Measurements from ENCODE around the gene GLMP. TPM values are rescaled to one million over a fixed set of nuclear protein-coding genes. Genes with fewer than 3 reads are reported as not detected.

GLMP gene
- total and polyA plus RNA-seq, 2 of the 13 experiments (the other 11 are each of a cell fraction or from before 2014, with no cell fraction given), result 44.6 to 75.8 TPM

- TF ChIP-seq CHCHD3 (CRISPR knock-in tag; IDR thresholded peaks at IDR 0.05), result no peak
- TF ChIP-seq SKI (IDR thresholded peaks at IDR 0.05; ENCODE audit: partially characterized antibody), result peak; percentile 16
- TF ChIP-seq JUND (CRISPR knock-in tag; IDR thresholded peaks at IDR 0.05), result no peak
- TF ChIP-seq ZBTB7B (CRISPR knock-in tag; IDR thresholded peaks at IDR 0.05), result 0 out of 2 replicates have a peak, but pooled peaks have one; percentile 71
- TF ChIP-seq ZNF549 (CRISPR knock-in tag; IDR thresholded peaks at IDR 0.05), result no peak
- no peak; the same call in none of the 2 replicates for TF ChIP-seq GATAD2A (CRISPR knock-in tag; IDR thresholded peaks at IDR 0.05)
- no peak for TF ChIP-seq TRIM22 (IDR thresholded peaks at IDR 0.05)
- no peak for TF ChIP-seq TCF7 (IDR thresholded peaks at IDR 0.05; ENCODE audit: low read depth)
- TF ChIP-seq KDM4B (CRISPR knock-in tag; IDR thresholded peaks at IDR 0.05), result no peak
- TF ChIP-seq HNRNPL (IDR thresholded peaks at IDR 0.05; ENCODE audit: low read depth, low read length), result no peak
- no peak for TF ChIP-seq BRD4 (CRISPR knock-in tag; IDR thresholded peaks at IDR 0.05)
- TF ChIP-seq, protein P1, sequence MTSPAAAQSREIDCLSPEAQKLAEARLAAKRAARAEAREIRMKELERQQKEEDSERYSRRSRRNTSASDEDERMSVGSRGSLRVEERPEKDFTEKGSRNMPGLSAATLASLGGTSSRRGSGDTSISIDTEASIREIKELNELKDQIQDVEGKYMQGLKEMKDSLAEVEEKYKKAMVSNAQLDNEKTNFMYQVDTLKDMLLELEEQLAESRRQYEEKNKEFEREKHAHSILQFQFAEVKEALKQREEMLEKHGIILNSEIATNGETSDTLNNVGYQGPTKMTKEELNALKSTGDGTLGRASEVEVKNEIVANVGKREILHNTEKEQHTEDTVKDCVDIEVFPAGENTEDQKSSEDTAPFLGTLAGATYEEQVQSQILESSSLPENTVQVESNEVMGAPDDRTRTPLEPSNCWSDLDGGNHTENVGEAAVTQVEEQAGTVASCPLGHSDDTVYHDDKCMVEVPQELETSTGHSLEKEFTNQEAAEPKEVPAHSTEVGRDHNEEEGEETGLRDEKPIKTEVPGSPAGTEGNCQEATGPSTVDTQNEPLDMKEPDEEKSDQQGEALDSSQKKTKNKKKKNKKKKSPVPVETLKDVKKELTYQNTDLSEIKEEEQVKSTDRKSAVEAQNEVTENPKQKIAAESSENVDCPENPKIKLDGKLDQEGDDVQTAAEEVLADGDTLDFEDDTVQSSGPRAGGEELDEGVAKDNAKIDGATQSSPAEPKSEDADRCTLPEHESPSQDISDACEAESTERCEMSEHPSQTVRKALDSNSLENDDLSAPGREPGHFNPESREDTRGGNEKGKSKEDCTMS (CRISPR knock-in tag; conservative IDR thresholded peaks at IDR 0.05), result no peak
- TF ChIP-seq SCMH1 (CRISPR knock-in tag; IDR thresholded peaks at IDR 0.05; ENCODE audit: borderline replicate concordance), result no peak
- TF ChIP-seq HDAC2 (CRISPR knock-in tag; IDR thresholded peaks at IDR 0.05), result peak; percentile 19; the same call in 1 of the 2 replicates
- no peak for TF ChIP-seq SRSF1 (optimal IDR thresholded peaks at IDR 0.05; ENCODE audit: low read depth, low read length)
- peak; percentile 39 for TF ChIP-seq PITX1 (CRISPR knock-in tag; IDR thresholded peaks at IDR 0.05)
- TF ChIP-seq ZNF138 (CRISPR knock-in tag; IDR thresholded peaks at IDR 0.05; ENCODE audit: low read depth), result 0 out of 2 replicates have a peak, but pooled peaks have one; percentile 69
- no peak for TF ChIP-seq HNRNPUL1 (IDR thresholded peaks at IDR 0.05; ENCODE audit: low read depth, low read length)
- TF ChIP-seq, protein P2, sequence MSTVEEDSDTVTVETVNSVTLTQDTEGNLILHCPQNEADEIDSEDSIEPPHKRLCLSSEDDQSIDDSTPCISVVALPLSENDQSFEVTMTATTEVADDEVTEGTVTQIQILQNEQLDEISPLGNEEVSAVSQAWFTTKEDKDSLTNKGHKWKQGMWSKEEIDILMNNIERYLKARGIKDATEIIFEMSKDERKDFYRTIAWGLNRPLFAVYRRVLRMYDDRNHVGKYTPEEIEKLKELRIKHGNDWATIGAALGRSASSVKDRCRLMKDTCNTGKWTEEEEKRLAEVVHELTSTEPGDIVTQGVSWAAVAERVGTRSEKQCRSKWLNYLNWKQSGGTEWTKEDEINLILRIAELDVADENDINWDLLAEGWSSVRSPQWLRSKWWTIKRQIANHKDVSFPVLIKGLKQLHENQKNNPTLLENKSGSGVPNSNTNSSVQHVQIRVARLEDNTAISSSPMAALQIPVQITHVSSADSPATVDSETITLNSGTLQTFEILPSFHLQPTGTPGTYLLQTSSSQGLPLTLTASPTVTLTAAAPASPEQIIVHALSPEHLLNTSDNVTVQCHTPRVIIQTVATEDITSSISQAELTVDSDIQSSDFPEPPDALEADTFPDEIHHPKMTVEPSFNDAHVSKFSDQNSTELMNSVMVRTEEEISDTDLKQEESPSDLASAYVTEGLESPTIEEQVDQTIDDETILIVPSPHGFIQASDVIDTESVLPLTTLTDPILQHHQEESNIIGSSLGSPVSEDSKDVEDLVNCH (CRISPR knock-in tag; IDR thresholded peaks at IDR 0.05), result no peak
- no peak for TF ChIP-seq ZNF577 (CRISPR knock-in tag; IDR thresholded peaks at IDR 0.05; ENCODE audit: borderline replicate concordance, low read depth)
- TF ChIP-seq, protein P3, sequence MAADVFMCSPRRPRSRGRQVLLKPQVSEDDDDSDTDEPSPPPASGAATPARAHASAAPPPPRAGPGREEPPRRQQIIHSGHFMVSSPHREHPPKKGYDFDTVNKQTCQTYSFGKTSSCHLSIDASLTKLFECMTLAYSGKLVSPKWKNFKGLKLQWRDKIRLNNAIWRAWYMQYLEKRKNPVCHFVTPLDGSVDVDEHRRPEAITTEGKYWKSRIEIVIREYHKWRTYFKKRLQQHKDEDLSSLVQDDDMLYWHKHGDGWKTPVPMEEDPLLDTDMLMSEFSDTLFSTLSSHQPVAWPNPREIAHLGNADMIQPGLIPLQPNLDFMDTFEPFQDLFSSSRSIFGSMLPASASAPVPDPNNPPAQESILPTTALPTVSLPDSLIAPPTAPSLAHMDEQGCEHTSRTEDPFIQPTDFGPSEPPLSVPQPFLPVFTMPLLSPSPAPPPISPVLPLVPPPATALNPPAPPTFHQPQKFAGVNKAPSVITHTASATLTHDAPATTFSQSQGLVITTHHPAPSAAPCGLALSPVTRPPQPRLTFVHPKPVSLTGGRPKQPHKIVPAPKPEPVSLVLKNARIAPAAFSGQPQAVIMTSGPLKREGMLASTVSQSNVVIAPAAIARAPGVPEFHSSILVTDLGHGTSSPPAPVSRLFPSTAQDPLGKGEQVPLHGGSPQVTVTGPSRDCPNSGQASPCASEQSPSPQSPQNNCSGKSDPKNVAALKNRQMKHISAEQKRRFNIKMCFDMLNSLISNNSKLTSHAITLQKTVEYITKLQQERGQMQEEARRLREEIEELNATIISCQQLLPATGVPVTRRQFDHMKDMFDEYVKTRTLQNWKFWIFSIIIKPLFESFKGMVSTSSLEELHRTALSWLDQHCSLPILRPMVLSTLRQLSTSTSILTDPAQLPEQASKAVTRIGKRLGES (CRISPR knock-in tag; IDR thresholded peaks at IDR 0.05; ENCODE audit: borderline replicate concordance), result no peak
- peak; percentile 99 for TF ChIP-seq NFYB (CRISPR knock-in tag; IDR thresholded peaks at IDR 0.05)
Observed at GRCh38 chr1:156338180-156338976, 42.9 kb upstream of the GLMP start, which contains the start of the genes CCT3 and TSACC (continued).
